ENCODE data around the gene IGF2R.

GRCh38 chr6:160077526-160077925 lies 108.6 kb downstream of the IGF2R start:
- TF ChIP-seq EZH2 (IDR thresholded peaks at IDR 0.05; ENCODE audit: borderline replicate concordance) = no peak
- TF ChIP-seq CTCF (IDR thresholded peaks at IDR 0.05; ENCODE audit: poor library complexity) = no peak
- no peak for TF ChIP-seq EZH2phosphoT487 (IDR thresholded peaks at IDR 0.05; ENCODE audit: low read depth, severe bottlenecking, unreplicated experiment)
